ENCODE measurements around the gene MYH10.
"Not testable (repeated sequence)": the region's sequence is repeated elsewhere in the genome, so short reads cannot be mapped to it uniquely, and the experiment has no call there.

MYH10 gene

DNA sequence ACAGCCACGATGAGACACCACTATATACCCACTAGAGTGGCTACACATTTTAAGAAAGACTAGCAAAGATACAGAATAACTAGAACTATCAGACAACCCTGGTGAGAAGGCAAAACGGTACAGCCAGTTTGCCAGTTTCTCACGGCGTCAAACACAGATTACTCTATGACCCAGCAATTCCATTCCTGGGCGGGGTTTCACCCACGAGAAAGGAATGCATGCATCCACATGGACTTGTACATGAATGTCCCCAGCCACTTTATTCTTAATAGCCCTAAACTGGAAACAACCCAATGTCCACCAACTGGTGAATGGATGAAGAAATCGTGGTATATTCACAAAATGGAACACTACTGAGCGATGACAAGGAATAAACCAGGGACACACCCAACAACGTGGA is 74.5 kb downstream of the MYH10 start:
- TF ChIP-seq, protein P1, sequence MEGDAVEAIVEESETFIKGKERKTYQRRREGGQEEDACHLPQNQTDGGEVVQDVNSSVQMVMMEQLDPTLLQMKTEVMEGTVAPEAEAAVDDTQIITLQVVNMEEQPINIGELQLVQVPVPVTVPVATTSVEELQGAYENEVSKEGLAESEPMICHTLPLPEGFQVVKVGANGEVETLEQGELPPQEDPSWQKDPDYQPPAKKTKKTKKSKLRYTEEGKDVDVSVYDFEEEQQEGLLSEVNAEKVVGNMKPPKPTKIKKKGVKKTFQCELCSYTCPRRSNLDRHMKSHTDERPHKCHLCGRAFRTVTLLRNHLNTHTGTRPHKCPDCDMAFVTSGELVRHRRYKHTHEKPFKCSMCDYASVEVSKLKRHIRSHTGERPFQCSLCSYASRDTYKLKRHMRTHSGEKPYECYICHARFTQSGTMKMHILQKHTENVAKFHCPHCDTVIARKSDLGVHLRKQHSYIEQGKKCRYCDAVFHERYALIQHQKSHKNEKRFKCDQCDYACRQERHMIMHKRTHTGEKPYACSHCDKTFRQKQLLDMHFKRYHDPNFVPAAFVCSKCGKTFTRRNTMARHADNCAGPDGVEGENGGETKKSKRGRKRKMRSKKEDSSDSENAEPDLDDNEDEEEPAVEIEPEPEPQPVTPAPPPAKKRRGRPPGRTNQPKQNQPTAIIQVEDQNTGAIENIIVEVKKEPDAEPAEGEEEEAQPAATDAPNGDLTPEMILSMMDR (IDR thresholded peaks at IDR 0.05; ENCODE audit: borderline replicate concordance, control extremely low read depth, extremely low read depth, insufficient read depth, missing control alignments): no peak
- in situ Hi-C loops (cut with MboI; ENCODE audit: low sequenced_read_pairs, unreplicated experiment): no loop called here
- DNase-seq (ENCODE audit: low spot score): no peak

DNA sequence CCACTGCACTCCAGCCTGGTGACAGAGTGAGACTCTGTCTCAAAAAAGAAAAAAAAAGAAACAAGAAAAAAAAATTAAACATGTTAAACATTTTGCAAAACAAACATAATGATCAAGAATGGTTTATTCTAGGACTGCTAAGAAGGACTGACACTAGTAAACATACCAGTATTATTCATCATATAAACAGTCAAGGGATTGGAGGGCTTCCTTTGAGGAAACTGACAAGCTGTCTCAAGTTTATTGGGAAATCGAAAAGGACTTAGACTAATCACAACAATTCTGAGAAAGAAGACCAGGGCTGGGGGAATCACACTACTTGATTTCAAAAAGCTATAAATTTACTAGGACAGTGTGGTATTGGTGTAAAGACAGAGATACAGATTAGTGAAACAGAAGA is 75.5 kb downstream of the MYH10 start:
- TF ChIP-seq, protein P1 (IDR thresholded peaks at IDR 0.05; ENCODE audit: borderline replicate concordance, control extremely low read depth, extremely low read depth, insufficient read depth, missing control alignments): no peak
- no peak for DNase-seq (ENCODE audit: low spot score)
- in situ Hi-C loops (cut with MboI; ENCODE audit: low sequenced_read_pairs, unreplicated experiment): no loop called here

DNA sequence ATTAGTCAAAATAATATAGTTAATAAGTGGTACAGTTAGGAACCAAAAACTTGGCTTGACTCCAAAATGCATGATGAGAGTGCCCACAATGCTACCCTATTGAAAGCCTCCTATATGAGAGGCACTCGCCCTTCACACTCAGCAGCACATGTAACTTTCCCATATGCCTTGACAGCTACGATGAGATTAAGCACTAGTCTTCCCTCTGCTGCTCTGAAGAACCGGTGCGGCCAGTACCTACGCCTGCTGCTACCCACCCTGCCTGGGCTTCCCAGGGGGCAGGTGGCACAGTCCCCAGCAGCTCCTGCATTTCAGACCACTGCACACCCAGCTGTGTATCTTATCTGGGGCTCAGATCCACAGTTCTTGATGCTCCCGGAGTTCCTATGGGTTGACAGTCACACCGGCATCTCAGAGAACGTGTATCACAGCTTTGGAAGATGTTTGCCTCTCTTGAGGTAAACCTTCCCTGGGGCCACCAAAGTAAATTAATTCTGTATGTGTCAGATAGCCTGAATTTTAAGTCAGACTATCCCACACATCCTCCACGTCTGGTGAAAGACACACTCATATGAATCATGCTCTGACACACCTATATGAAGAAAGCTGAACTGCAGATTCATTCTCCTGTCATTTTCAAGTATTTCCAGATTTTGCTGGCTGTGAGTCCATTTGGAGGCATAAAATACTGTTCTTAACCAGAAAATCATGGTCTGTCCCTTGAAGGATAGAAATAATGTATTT is 77.8 kb downstream of the MYH10 start:
- no peak for DNase-seq (ENCODE audit: low spot score)
- in situ Hi-C loops (cut with MboI; ENCODE audit: low sequenced_read_pairs, unreplicated experiment): no loop called here
- TF ChIP-seq, protein P1 (IDR thresholded peaks at IDR 0.05; ENCODE audit: borderline replicate concordance, control extremely low read depth, extremely low read depth, insufficient read depth, missing control alignments): no peak

DNA sequence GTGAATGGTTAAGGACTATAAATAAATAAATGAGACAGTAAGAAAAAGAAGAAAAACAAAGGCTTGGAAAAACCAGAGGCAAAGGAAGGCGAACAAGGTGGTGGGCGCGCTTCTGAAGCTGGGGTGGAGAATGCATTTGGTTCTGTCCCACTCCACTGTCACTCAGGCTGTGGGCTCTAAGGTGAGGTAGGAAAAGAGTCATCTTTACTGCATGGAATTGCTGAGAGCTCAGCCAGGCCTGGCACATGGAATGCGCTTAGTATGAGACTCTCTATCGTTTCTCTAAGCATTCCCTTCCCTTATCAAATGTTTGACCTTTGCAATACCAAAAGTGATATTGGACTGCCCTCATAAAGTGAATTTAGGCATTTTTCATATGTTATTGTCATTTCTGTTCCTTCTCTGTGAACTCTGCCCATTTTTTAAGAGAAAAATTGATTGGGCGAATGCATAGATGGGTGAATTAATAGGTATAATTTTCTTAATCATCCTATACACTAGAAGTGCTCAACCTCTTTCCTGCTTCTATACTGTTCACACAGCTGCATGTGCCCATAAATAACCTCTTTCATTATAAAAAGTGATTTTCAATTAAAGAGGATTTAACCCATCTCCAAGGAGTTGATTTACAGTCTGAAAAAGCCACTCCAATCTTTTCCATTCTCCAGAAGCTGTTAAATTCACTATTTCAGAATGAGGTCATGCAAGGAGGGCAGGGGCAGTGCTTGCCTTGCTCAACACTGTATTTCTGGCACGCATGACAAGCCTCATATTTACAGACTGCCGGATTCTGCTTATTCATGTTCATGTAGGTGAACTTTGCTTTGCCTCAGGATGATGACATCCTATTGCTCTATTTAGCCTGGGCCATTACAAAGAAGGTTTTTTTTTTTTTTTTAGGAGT is 87.7 kb downstream of the MYH10 start:
- in situ Hi-C loops (cut with MboI; ENCODE audit: low sequenced_read_pairs, unreplicated experiment): no loop called here
- DNase-seq (ENCODE audit: low spot score): no peak
- TF ChIP-seq, protein P1 (IDR thresholded peaks at IDR 0.05; ENCODE audit: borderline replicate concordance, control extremely low read depth, extremely low read depth, insufficient read depth, missing control alignments): no peak

DNA sequence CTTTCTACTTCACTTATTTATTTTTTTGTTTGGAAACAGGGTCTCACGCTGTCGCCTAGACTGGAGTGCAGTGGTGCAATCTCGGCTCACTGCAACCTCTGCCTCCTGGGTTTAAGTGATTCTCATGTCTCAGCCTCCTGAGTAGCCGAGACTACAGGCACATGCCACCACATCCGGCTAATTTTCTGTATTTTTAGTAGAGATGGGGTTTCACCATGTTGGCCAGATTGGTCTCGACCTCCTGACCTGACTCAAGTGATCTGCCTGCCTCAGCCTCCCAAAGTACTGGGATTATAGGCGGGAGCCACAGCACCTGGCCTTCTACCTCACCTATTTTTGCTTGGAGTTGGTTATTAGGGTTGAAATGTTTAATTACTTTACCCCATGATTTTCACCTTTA is 90.5 kb downstream of the MYH10 start:
- DNase-seq (ENCODE audit: low spot score); in situ Hi-C loops (cut with MboI; ENCODE audit: low sequenced_read_pairs, unreplicated experiment): not testable (repeated sequence)

DNA sequence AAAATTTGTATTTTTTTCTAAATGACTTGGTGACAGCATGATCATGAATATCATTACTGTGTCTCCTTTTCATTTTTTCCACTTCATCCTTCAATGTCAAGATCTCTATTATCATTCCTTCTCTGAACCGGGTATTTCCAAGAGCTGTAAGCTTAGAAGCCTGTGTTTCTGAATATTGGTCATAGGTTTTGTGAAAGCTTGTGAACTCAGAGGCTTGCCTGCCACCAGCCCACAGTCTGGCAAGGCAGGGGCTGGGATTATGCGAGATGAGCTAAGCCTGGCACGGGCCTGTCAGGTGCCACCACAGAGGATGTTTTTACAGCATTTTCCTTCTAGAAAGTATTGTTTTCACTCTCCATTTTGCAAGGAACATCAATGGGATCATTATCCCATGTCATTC is 92.8 kb downstream of the MYH10 start:
- in situ Hi-C loops (cut with MboI; ENCODE audit: low sequenced_read_pairs, unreplicated experiment): no loop called here
- no peak for DNase-seq (ENCODE audit: low spot score)
- TF ChIP-seq, protein P1 (IDR thresholded peaks at IDR 0.05; ENCODE audit: borderline replicate concordance, control extremely low read depth, extremely low read depth, insufficient read depth, missing control alignments): no peak

Measured in GM13976 (cell line).